Measurements from ENCODE around the gene MARCHF9.

- TF ChIP-seq EZH2 (IDR thresholded peaks at IDR 0.05; ENCODE audit: insufficient read depth, poor library complexity, severe bottlenecking) (no peak), EZH2phosphoT487 (IDR thresholded peaks at IDR 0.05; ENCODE audit: insufficient read depth, low read depth) (no peak)
These were observed 40.5 kb downstream of the MARCHF9 start for GRCh38 chr12:57795354-57795753.
